HCT116 (cell line): ENCODE results near the gene OSBP2.

ENCODE experiments used
- CEBPB ChIP-seq: IDR thresholded peaks from 2 replicates; pipeline ENCODE4 v1.6.1; 2012; ENCODE audit warnings: low read depth
- EGR1 ChIP-seq: IDR thresholded peaks from 2 replicates; pipeline ENCODE4 v1.6.1; 2012; ENCODE audit warnings: low read depth
- EZH2 ChIP-seq: fragments of 200-600 bp; sonication (generic); IDR thresholded peaks from 2 replicates; pipeline ENCODE4 v1.6.1; 2017; ENCODE audit warnings: antibody characterized with exemption, mixed run types
- EZH2phosphoT487 ChIP-seq: fragments of 200-600 bp; IDR thresholded peaks from 2 replicates; pipeline ENCODE4 v1.6.1; 2018; ENCODE audit warnings: antibody characterized with exemption, borderline replicate concordance
- POLR2A ChIP-seq: IDR thresholded peaks from 2 replicates; pipeline ENCODE4 v1.7.0; 2011; ENCODE audit warnings: borderline replicate concordance; ENCODE audit not compliant: insufficient read depth, insufficient read length; ENCODE audit errors: extremely low read depth
- SP1 ChIP-seq: IDR thresholded peaks from 2 replicates; pipeline ENCODE4 v1.6.1; 2012; ENCODE audit warnings: low read depth
- ZNF274 ChIP-seq: fragments of 200-500 bp; sonication (Bioruptor generic); IDR thresholded peaks from 2 replicates; pipeline ENCODE4 v1.6.1; 2014; ENCODE audit warnings: mild to moderate bottlenecking, low read depth, low read length, inconsistent platforms
- TF ChIP-seq, protein P1 (sequence below), 3 experiments: fragments of 200-600 bp in 1 of 3; sonication (generic) in 1 of 3; IDR thresholded peaks in 2 of 3; conservative IDR thresholded peaks in 1 of 3; 2 replicates each; pipeline ENCODE4 v1.5.1; 2012 to 2017; ENCODE audit warnings: low read depth in 2 of 3, low read length in 2 of 3, antibody characterized with exemption in 1 of 3, borderline replicate concordance in 1 of 3, control low read depth in 1 of 3, mild to moderate bottlenecking in 1 of 3, mixed read lengths in 1 of 3, mixed run types in 1 of 3, moderate library complexity in 1 of 3; ENCODE audit not compliant: insufficient read depth in 1 of 3
- TF ChIP-seq, protein P2 (sequence below): IDR thresholded peaks from 2 replicates; pipeline ENCODE4 v1.6.1; 2011; ENCODE audit warnings: mild to moderate bottlenecking, low read length, moderate library complexity; ENCODE audit not compliant: insufficient replicate concordance; ENCODE audit errors: extremely low read depth

DNA sequence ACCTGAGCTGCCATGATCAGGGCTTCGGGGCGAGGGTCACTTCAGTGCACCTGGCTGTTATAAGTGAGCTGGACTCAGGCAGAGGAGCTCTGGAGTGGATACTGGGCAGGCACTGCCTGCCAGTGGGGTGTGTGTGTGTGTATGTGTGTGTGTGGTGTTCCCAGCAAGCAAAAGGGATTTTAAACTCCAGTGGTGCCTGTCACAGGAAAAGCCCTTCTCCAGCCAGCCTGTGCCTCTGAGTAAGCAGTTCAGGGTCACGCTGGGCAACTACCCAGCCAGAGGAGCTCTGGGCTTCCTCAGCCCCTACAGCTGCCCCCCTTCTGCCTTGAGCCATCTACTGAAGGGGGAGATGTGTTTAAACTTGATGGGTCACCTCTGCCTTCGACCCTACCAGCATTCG lies 109.0 kb downstream of the OSBP2 start:
- no peak for TF ChIP-seq EGR1
- TF ChIP-seq CEBPB: no peak
- TF ChIP-seq, protein P1, sequence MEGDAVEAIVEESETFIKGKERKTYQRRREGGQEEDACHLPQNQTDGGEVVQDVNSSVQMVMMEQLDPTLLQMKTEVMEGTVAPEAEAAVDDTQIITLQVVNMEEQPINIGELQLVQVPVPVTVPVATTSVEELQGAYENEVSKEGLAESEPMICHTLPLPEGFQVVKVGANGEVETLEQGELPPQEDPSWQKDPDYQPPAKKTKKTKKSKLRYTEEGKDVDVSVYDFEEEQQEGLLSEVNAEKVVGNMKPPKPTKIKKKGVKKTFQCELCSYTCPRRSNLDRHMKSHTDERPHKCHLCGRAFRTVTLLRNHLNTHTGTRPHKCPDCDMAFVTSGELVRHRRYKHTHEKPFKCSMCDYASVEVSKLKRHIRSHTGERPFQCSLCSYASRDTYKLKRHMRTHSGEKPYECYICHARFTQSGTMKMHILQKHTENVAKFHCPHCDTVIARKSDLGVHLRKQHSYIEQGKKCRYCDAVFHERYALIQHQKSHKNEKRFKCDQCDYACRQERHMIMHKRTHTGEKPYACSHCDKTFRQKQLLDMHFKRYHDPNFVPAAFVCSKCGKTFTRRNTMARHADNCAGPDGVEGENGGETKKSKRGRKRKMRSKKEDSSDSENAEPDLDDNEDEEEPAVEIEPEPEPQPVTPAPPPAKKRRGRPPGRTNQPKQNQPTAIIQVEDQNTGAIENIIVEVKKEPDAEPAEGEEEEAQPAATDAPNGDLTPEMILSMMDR (IDR thresholded peaks at IDR 0.05 in 2 of 3, conservative IDR thresholded peaks at IDR 0.05 in 1 of 3; ENCODE audit: borderline replicate concordance in 1 of 3, insufficient read depth in 1 of 3, low read depth in 2 of 3, low read length in 2 of 3): no peak
- no peak for TF ChIP-seq EZH2phosphoT487
- no peak for TF ChIP-seq POLR2A
- TF ChIP-seq, protein P2, sequence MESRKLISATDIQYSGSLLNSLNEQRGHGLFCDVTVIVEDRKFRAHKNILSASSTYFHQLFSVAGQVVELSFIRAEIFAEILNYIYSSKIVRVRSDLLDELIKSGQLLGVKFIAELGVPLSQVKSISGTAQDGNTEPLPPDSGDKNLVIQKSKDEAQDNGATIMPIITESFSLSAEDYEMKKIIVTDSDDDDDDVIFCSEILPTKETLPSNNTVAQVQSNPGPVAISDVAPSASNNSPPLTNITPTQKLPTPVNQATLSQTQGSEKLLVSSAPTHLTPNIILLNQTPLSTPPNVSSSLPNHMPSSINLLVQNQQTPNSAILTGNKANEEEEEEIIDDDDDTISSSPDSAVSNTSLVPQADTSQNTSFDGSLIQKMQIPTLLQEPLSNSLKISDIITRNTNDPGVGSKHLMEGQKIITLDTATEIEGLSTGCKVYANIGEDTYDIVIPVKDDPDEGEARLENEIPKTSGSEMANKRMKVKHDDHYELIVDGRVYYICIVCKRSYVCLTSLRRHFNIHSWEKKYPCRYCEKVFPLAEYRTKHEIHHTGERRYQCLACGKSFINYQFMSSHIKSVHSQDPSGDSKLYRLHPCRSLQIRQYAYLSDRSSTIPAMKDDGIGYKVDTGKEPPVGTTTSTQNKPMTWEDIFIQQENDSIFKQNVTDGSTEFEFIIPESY: no peak
- no peak for TF ChIP-seq ZNF274
- TF ChIP-seq SP1: no peak
- no peak for TF ChIP-seq EZH2
